Liver (tissue), 9 donors: ENCODE measurements around the gene CARMIL1. TPM values are rescaled to one million over a fixed set of nuclear protein-coding genes. Genes with fewer than 3 reads are reported as not detected.

Experiments
- DNase-seq: peaks from one replicate; pipeline ENCODE4 v3.0.0-alpha.2; 2017; ENCODE audit warnings: low spot score
- H3K27ac ChIP-seq, 2 donors: one replicate each; pipeline ENCODE4 v1.7.0; 2013; ENCODE audit warnings: inconsistent platforms in 2 of 2, low read length in 2 of 2, control low read depth in 1 of 2, low read depth in 1 of 2, mild to moderate bottlenecking in 1 of 2
- H3K27me3 ChIP-seq, 4 donors: one replicate each; pipeline versions ENCODE4 v1.6.1 to v1.7.0; 2013; ENCODE audit warnings: low read length in 3 of 4, inconsistent platforms in 1 of 4, mild to moderate bottlenecking in 1 of 4, moderate library complexity in 1 of 4; ENCODE audit not compliant: control insufficient read depth in 4 of 4, insufficient read depth in 4 of 4
- H3K36me3 ChIP-seq, 4 donors: one replicate each; pipeline versions ENCODE4 v1.6.1 to v1.7.0; 2013; ENCODE audit warnings: low read length in 3 of 4, mild to moderate bottlenecking in 3 of 4, low read depth in 1 of 4, moderate library complexity in 1 of 4; ENCODE audit not compliant: control insufficient read depth in 4 of 4, insufficient read depth in 3 of 4
- H3K4me1 ChIP-seq, 4 donors: one replicate each; pipeline versions ENCODE4 v1.6.1 to v1.7.0; 2013; ENCODE audit warnings: low read length in 3 of 4, mild to moderate bottlenecking in 3 of 4, moderate library complexity in 1 of 4; ENCODE audit not compliant: control insufficient read depth in 4 of 4, insufficient read depth in 4 of 4
- H3K4me3 ChIP-seq, 3 donors: one replicate each; pipeline versions ENCODE4 v1.6.1 to v1.7.0; 2013; ENCODE audit warnings: low read length in 3 of 3, control low read depth in 1 of 3, low read depth in 1 of 3, mild to moderate bottlenecking in 1 of 3
- H3K9ac ChIP-seq, 2 donors: one replicate each; pipeline ENCODE4 v1.7.0; 2013; ENCODE audit warnings: low read length in 2 of 2, mild to moderate bottlenecking in 2 of 2, moderate library complexity in 2 of 2, control low read depth in 1 of 2, low read depth in 1 of 2
- H3K9me3 ChIP-seq, 4 donors: one replicate each; pipeline versions ENCODE4 v1.6.1 to v1.7.0; 2013; ENCODE audit warnings: low read length in 3 of 4; ENCODE audit not compliant: control insufficient read depth in 4 of 4
- ATF3 ChIP-seq: IDR thresholded peaks from 2 replicates; pipeline ENCODE4 v1.6.1; 2016; ENCODE audit warnings: antibody characterized with exemption
- CTCF ChIP-seq: fragments of 150-350 bp; IDR thresholded peaks from 2 replicates; pipeline ENCODE4 v1.5.1; 2017; ENCODE audit warnings: improper control_type of control experiment, low read depth, low read length; ENCODE audit not compliant: missing input control
- EGR1 ChIP-seq, 2 donors: IDR thresholded peaks; 2 replicates each; pipeline ENCODE4 v1.6.1; 2016 to 2018; ENCODE audit warnings: antibody characterized with exemption in 2 of 2, low read depth in 2 of 2
- FOXA1 ChIP-seq: IDR thresholded peaks from 2 replicates; pipeline ENCODE4 v1.6.1; 2016; ENCODE audit warnings: antibody characterized with exemption
- FOXA2 ChIP-seq: IDR thresholded peaks from 2 replicates; pipeline ENCODE4 v1.6.1; 2016; ENCODE audit warnings: antibody characterized with exemption
- GABPA ChIP-seq, 2 donors: IDR thresholded peaks in 1 of 2; conservative IDR thresholded peaks in 1 of 2; 2 replicates each; pipeline ENCODE4 v1.6.1; 2016; ENCODE audit warnings: antibody characterized with exemption in 2 of 2, mild to moderate bottlenecking in 1 of 2, moderate library complexity in 1 of 2
- HNF4A ChIP-seq, 2 donors: conservative IDR thresholded peaks; 2 replicates each; pipeline ENCODE4 v1.6.1; 2016; ENCODE audit warnings: antibody characterized with exemption in 2 of 2, mild to moderate bottlenecking in 2 of 2
- HNF4G ChIP-seq: IDR thresholded peaks from 2 replicates; pipeline ENCODE4 v1.6.1; 2016; ENCODE audit warnings: antibody characterized with exemption
- JUND ChIP-seq, 2 donors: IDR thresholded peaks; 2 replicates each; pipeline ENCODE4 v1.6.1; 2016; ENCODE audit warnings: antibody characterized with exemption in 2 of 2
- MAX ChIP-seq: IDR thresholded peaks from 2 replicates; pipeline ENCODE4 v1.6.1; 2016; ENCODE audit warnings: antibody characterized with exemption
- NR2F2 ChIP-seq: IDR thresholded peaks from 2 replicates; pipeline ENCODE4 v1.6.1; 2016; ENCODE audit warnings: antibody characterized with exemption
- RAD21 ChIP-seq, 2 donors: IDR thresholded peaks; 2 replicates each; pipeline ENCODE4 v1.6.1; 2016; ENCODE audit warnings: antibody characterized with exemption in 2 of 2, mild to moderate bottlenecking in 2 of 2
- RXRA ChIP-seq, 2 donors: IDR thresholded peaks; 2 replicates each; pipeline ENCODE4 v1.6.1; 2017 to 2018; ENCODE audit warnings: antibody characterized with exemption in 2 of 2, mild to moderate bottlenecking in 1 of 2
- SP1 ChIP-seq: IDR thresholded peaks from 2 replicates; pipeline ENCODE4 v1.6.1; 2018; ENCODE audit warnings: antibody characterized with exemption, mild to moderate bottlenecking
- TAF1 ChIP-seq: conservative IDR thresholded peaks from 2 replicates; pipeline ENCODE4 v1.6.1; 2016; ENCODE audit warnings: antibody characterized with exemption, mild to moderate bottlenecking
- YY1 ChIP-seq: IDR thresholded peaks from 2 replicates; pipeline ENCODE4 v1.6.1; 2016; ENCODE audit warnings: antibody characterized with exemption, mild to moderate bottlenecking
- WGBS: extraction: QIAGEN DNeasy Blood & Tissue Kit; methylation state at CpG from one replicate; pipeline ENCODE4 v1.1.7; 2013; 5-methylcytosine and 5-hydroxymethylcytosine counted together
- polyA plus RNA-seq, 2 donors: library from polyadenylated mRNA; stranded (reverse) in 1 of 2; unstranded in 1 of 2; fragments of 200-250 nt in 1 of 2; fragments of >200 nt in 1 of 2; fragmentation: Nextera tagmentation in 1 of 2; extraction: Ambion mirVana in 1 of 2; gene quantifications; one replicate each; pipeline versions ENCODE4 v1.2.1 to v1.2.3, GENCODE V29; 2013 to 2015
- total RNA-seq, 2 donors: library from RNA; depleted of rRNA; stranded (reverse); fragments of >200 nt; gene quantifications; one replicate each; pipeline ENCODE4 v1.2.3, GENCODE V29; 2014
- TF ChIP-seq, protein P1 (sequence below): IDR thresholded peaks from 2 replicates; pipeline ENCODE4 v1.6.1; 2016; ENCODE audit warnings: antibody characterized with exemption, mild to moderate bottlenecking
- TF ChIP-seq, protein P2 (sequence below): IDR thresholded peaks from 2 replicates; pipeline ENCODE4 v1.6.1; 2016; ENCODE audit warnings: antibody characterized with exemption
- donor health status: healthy.
- donor health status: healthy.
- donor health status: healthy.
- donor health status: healthy.
- donor health status: healthy.

Gene CARMIL1
- total and polyA plus RNA-seq, 4 donors, result 1.4 to 9.5 (median 3.5) TPM

GRCh38 chr6:25492951-25493350 lies 213.8 kb downstream of the CARMIL1 start:
- TF ChIP-seq GABPA (IDR thresholded peaks at IDR 0.05 in 1 of 2, conservative IDR thresholded peaks at IDR 0.05 in 1 of 2) (no peak), TAF1 (no peak), NR2F2 (no peak), JUND (IDR thresholded peaks at IDR 0.05) (no peak), ATF3 (no peak), MAX (no peak), RAD21 (IDR thresholded peaks at IDR 0.05) (no peak), SP1 (no peak), FOXA1 (no peak), CTCF (no peak), EGR1 (IDR thresholded peaks at IDR 0.05; ENCODE audit: low read depth in 2 of 2) (no peak), HNF4G (no peak), HNF4A (conservative IDR thresholded peaks at IDR 0.05) (no peak), YY1 (no peak), FOXA2 (no peak), RXRA (IDR thresholded peaks at IDR 0.05) (no peak)
- TF ChIP-seq, protein P1, sequence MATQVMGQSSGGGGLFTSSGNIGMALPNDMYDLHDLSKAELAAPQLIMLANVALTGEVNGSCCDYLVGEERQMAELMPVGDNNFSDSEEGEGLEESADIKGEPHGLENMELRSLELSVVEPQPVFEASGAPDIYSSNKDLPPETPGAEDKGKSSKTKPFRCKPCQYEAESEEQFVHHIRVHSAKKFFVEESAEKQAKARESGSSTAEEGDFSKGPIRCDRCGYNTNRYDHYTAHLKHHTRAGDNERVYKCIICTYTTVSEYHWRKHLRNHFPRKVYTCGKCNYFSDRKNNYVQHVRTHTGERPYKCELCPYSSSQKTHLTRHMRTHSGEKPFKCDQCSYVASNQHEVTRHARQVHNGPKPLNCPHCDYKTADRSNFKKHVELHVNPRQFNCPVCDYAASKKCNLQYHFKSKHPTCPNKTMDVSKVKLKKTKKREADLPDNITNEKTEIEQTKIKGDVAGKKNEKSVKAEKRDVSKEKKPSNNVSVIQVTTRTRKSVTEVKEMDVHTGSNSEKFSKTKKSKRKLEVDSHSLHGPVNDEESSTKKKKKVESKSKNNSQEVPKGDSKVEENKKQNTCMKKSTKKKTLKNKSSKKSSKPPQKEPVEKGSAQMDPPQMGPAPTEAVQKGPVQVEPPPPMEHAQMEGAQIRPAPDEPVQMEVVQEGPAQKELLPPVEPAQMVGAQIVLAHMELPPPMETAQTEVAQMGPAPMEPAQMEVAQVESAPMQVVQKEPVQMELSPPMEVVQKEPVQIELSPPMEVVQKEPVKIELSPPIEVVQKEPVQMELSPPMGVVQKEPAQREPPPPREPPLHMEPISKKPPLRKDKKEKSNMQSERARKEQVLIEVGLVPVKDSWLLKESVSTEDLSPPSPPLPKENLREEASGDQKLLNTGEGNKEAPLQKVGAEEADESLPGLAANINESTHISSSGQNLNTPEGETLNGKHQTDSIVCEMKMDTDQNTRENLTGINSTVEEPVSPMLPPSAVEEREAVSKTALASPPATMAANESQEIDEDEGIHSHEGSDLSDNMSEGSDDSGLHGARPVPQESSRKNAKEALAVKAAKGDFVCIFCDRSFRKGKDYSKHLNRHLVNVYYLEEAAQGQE, result no peak
- TF ChIP-seq, protein P2, sequence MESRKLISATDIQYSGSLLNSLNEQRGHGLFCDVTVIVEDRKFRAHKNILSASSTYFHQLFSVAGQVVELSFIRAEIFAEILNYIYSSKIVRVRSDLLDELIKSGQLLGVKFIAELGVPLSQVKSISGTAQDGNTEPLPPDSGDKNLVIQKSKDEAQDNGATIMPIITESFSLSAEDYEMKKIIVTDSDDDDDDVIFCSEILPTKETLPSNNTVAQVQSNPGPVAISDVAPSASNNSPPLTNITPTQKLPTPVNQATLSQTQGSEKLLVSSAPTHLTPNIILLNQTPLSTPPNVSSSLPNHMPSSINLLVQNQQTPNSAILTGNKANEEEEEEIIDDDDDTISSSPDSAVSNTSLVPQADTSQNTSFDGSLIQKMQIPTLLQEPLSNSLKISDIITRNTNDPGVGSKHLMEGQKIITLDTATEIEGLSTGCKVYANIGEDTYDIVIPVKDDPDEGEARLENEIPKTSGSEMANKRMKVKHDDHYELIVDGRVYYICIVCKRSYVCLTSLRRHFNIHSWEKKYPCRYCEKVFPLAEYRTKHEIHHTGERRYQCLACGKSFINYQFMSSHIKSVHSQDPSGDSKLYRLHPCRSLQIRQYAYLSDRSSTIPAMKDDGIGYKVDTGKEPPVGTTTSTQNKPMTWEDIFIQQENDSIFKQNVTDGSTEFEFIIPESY, result no peak
- WGBS, result 97% methylated on average over 3 of the region's 3 CpGs
- H3K27me3 ChIP-seq, result no peaks in the 10 kb centered on the region
- H3K9me3 ChIP-seq, result no peaks in the 10 kb centered on the region
- H3K4me1 ChIP-seq, result peaks cover 0 to 6% (median 4%) of the 10 kb centered on the region in 4 donors
- no peak overlapping the region for H3K4me3 ChIP-seq
- DNase-seq, result no peak
- H3K36me3 ChIP-seq, result no peaks in the 10 kb centered on the region
- no peak overlapping the region for H3K27ac ChIP-seq
- H3K9ac ChIP-seq, result no peak overlapping the region
